ENCODE results near the gene SINHCAF. TPM values are rescaled to one million over a fixed set of nuclear protein-coding genes. Genes with fewer than 3 reads are reported as not detected.

Gene SINHCAF
- total and polyA plus RNA-seq, 2 experiments from 2014 or later, result 66.2 to 122 TPM

DNA sequence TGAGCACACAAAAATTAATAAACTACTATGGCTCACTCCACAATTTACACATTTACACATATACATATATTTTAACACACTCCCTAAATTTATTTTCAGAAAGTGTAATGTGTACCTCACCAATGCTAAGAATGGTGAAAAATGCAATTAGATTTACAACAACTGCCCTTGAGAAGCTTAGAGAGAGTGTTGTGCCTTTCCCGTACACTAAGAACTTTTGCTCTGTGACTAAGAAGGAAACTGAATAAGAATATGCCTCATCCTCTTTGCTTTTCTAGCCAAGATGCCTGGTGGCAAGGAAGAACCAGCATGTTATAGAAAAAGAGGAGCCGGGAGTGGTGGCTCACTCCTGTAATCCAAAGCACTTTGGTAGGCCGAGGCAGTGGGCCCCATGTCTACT, 62.3 kb downstream of the SINHCAF start:
- DNase-seq (ENCODE audit: low spot score), result no peak
- 97% methylated on average over 3 of the region's 3 CpGs for WGBS (ENCODE audit: low lambda C conversion rate, missing lambda C conversion rate)
- no peak overlapping the region for H3K4me3 ChIP-seq
- no peaks in the 10 kb centered on the region for H3K79me2 ChIP-seq
- H3K27ac ChIP-seq, result no peak overlapping the region
- no peaks in the 10 kb centered on the region for H3K4me1 ChIP-seq (ENCODE audit: insufficient read depth)
- H3K9me3 ChIP-seq (ENCODE audit: low read depth), result no peaks in the 10 kb centered on the region
- H3K36me3 ChIP-seq (replicated peaks; ENCODE audit: insufficient read depth, low read depth), result no peaks in the 10 kb centered on the region
- no peaks in the 10 kb centered on the region for H3K9me2 ChIP-seq (replicated peaks; ENCODE audit: insufficient read depth)
- no peak for TF ChIP-seq EZH2 (IDR thresholded peaks at IDR 0.05; ENCODE audit: borderline replicate concordance)
- no peak for TF ChIP-seq EZH2phosphoT487 (IDR thresholded peaks at IDR 0.05; ENCODE audit: low read depth, severe bottlenecking, unreplicated experiment)
- TF ChIP-seq, protein P1, sequence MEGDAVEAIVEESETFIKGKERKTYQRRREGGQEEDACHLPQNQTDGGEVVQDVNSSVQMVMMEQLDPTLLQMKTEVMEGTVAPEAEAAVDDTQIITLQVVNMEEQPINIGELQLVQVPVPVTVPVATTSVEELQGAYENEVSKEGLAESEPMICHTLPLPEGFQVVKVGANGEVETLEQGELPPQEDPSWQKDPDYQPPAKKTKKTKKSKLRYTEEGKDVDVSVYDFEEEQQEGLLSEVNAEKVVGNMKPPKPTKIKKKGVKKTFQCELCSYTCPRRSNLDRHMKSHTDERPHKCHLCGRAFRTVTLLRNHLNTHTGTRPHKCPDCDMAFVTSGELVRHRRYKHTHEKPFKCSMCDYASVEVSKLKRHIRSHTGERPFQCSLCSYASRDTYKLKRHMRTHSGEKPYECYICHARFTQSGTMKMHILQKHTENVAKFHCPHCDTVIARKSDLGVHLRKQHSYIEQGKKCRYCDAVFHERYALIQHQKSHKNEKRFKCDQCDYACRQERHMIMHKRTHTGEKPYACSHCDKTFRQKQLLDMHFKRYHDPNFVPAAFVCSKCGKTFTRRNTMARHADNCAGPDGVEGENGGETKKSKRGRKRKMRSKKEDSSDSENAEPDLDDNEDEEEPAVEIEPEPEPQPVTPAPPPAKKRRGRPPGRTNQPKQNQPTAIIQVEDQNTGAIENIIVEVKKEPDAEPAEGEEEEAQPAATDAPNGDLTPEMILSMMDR (IDR thresholded peaks at IDR 0.05; ENCODE audit: poor library complexity), result no peak
- H4K20me1 ChIP-seq (ENCODE audit: insufficient read depth, poor library complexity, severe bottlenecking), result no peaks in the 10 kb centered on the region
- no peaks in the 10 kb centered on the region for H3K27me3 ChIP-seq
- no peak overlapping the region for H2AFZ ChIP-seq
- no peak overlapping the region for H3K4me2 ChIP-seq

DNA sequence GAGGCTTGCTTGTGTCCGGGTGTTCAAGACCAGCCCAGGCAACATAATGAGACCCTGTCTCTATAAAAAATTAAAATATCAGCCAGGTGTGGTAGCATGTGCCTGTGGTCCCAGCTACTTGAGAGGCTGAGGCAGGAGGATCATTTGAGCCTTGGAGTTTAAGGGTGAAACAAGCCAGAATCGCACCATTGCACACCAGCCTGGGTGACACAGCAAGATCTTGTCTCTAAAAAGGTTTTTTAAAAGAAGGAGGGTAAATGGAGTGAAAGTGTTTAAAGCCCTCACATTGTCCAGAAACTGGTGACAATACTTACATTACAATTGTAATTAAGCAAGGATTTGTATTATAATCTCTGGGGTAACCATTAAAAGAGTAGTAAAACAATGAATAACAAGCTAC, 64.2 kb downstream of the SINHCAF start:
- Histone ChIP-seq H3K4me3 (no peak overlapping the region), H3K9me3 (ENCODE audit: low read depth) (no peaks in the 10 kb centered on the region), H3K27ac (no peak overlapping the region), H3K4me1 (ENCODE audit: insufficient read depth) (no peaks in the 10 kb centered on the region), H3K27me3 (no peaks in the 10 kb centered on the region), H3K4me2 (no peak overlapping the region), H4K20me1 (ENCODE audit: insufficient read depth, poor library complexity, severe bottlenecking) (no peaks in the 10 kb centered on the region), H3K79me2 (no peaks in the 10 kb centered on the region), H3K36me3 (replicated peaks; ENCODE audit: insufficient read depth, low read depth) (no peaks in the 10 kb centered on the region), H2AFZ (no peak overlapping the region), H3K9me2 (replicated peaks; ENCODE audit: insufficient read depth) (no peaks in the 10 kb centered on the region)
- DNase-seq (ENCODE audit: low spot score), result no peak
- TF ChIP-seq, protein P1 (IDR thresholded peaks at IDR 0.05; ENCODE audit: poor library complexity), result no peak
- TF ChIP-seq EZH2phosphoT487 (IDR thresholded peaks at IDR 0.05; ENCODE audit: low read depth, severe bottlenecking, unreplicated experiment), result no peak
- TF ChIP-seq EZH2 (IDR thresholded peaks at IDR 0.05; ENCODE audit: borderline replicate concordance), result no peak
- WGBS (ENCODE audit: low lambda C conversion rate, missing lambda C conversion rate), result 97% methylated on average over 2 of the region's 2 CpGs

DNA sequence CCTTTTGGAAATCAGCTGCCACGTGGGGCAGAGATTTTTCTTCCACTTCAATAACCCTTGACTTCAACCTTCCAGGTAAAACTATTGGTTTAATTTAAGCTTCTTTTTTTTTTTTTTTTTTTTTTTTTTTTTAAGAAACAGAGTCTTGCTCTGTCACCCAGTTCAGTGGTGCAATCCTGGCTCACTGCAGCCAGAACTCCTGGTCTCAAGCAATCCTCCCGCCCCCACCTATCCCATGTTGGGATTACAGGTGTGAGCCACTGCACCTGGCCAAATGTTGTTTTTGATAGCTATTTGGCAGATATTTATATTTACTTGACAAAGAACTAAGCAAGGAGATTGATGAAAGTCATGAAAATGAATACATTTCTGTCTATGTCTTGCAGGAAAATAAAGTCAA, 65.1 kb downstream of the SINHCAF start:
- H3K4me3 ChIP-seq, result no peak overlapping the region
- no peak for DNase-seq (ENCODE audit: low spot score)
- H3K4me1 ChIP-seq (ENCODE audit: insufficient read depth), result no peaks in the 10 kb centered on the region
- H3K27me3 ChIP-seq, result no peaks in the 10 kb centered on the region
- H3K4me2 ChIP-seq, result no peak overlapping the region
- no peaks in the 10 kb centered on the region for H4K20me1 ChIP-seq (ENCODE audit: insufficient read depth, poor library complexity, severe bottlenecking)
- no peaks in the 10 kb centered on the region for H3K79me2 ChIP-seq
- no peaks in the 10 kb centered on the region for H3K36me3 ChIP-seq (replicated peaks; ENCODE audit: insufficient read depth, low read depth)
- no peak overlapping the region for H2AFZ ChIP-seq
- no peaks in the 10 kb centered on the region for H3K9me3 ChIP-seq (ENCODE audit: low read depth)
- TF ChIP-seq EZH2 (IDR thresholded peaks at IDR 0.05; ENCODE audit: borderline replicate concordance), result no peak
- TF ChIP-seq EZH2phosphoT487 (IDR thresholded peaks at IDR 0.05; ENCODE audit: low read depth, severe bottlenecking, unreplicated experiment), result no peak
- TF ChIP-seq, protein P1 (IDR thresholded peaks at IDR 0.05; ENCODE audit: poor library complexity), result no peak
- WGBS (ENCODE audit: low lambda C conversion rate, missing lambda C conversion rate), result 86% methylated on average over 2 of the region's 2 CpGs
- no peak overlapping the region for H3K27ac ChIP-seq
- no peaks in the 10 kb centered on the region for H3K9me2 ChIP-seq (replicated peaks; ENCODE audit: insufficient read depth)
